ENCODE results near the gene PDS5B.

The PDS5B gene

DNA sequence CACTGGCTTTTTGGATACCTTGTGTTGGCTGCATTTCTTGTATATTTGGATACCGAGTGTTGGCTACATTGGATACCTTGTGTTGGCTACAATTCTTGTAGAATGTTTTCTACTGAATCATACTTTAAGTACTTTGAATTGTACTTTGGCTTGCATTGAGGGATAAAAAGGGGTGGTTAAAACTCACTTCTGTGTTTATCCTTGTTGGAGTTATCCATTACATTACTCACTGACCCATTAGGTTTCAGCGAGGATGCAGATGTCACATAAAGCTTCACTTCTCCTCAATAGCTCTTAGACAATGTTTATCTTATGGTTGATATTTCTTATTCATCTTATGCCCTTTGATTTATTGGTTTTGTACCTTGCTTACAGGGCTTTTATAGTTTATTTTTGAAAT, 43.1 kb downstream of the PDS5B start:
- Histone ChIP-seq H3K27me3 (no peaks in the 10 kb centered on the region), H3K27ac (no peak overlapping the region), H3K9me3 (no peaks in the 10 kb centered on the region), H3K4me3 (no peak overlapping the region), H3K4me1 (peaks cover 0 to 52% (median 24%) of the 10 kb centered on the region in 4 donors), H3K36me3 (no peaks in the 10 kb centered on the region)
- DNase-seq, result no peak
- TF ChIP-seq, protein P1, sequence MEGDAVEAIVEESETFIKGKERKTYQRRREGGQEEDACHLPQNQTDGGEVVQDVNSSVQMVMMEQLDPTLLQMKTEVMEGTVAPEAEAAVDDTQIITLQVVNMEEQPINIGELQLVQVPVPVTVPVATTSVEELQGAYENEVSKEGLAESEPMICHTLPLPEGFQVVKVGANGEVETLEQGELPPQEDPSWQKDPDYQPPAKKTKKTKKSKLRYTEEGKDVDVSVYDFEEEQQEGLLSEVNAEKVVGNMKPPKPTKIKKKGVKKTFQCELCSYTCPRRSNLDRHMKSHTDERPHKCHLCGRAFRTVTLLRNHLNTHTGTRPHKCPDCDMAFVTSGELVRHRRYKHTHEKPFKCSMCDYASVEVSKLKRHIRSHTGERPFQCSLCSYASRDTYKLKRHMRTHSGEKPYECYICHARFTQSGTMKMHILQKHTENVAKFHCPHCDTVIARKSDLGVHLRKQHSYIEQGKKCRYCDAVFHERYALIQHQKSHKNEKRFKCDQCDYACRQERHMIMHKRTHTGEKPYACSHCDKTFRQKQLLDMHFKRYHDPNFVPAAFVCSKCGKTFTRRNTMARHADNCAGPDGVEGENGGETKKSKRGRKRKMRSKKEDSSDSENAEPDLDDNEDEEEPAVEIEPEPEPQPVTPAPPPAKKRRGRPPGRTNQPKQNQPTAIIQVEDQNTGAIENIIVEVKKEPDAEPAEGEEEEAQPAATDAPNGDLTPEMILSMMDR (IDR thresholded peaks at IDR 0.05), result no peak
- intact Hi-C loops (cut with DNase I; ENCODE audit: low total_unique reads), result no loop called here

DNA sequence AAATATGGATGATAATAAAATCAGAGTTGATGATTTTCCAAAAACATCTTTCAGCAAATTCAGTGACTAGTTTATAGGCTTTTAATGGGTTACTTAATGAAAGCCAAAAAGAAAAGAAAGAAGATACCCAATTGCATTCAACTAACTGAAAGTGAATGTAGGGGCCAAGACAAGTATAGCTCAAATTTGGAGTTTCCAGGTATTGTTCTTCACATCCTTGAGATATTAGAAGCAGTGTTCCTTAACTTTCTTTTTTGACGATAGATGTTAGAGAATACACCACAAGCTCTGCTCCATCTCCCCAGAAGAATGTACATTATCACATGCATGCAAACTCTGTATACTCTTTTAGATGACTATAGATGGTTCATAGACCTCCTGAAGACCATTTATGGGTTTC, 43.6 kb downstream of the PDS5B start:
- DNase-seq, result no peak
- Histone ChIP-seq H3K27me3 (no peaks in the 10 kb centered on the region), H3K36me3 (no peaks in the 10 kb centered on the region), H3K9me3 (no peaks in the 10 kb centered on the region), H3K27ac (no peak overlapping the region), H3K4me3 (no peak overlapping the region), H3K4me1 (peaks cover 0 to 46% (median 19%) of the 10 kb centered on the region in 4 donors)
- intact Hi-C loops (cut with DNase I; ENCODE audit: low total_unique reads), result no loop called here
- TF ChIP-seq, protein P1 (IDR thresholded peaks at IDR 0.05), result no peak

DNA sequence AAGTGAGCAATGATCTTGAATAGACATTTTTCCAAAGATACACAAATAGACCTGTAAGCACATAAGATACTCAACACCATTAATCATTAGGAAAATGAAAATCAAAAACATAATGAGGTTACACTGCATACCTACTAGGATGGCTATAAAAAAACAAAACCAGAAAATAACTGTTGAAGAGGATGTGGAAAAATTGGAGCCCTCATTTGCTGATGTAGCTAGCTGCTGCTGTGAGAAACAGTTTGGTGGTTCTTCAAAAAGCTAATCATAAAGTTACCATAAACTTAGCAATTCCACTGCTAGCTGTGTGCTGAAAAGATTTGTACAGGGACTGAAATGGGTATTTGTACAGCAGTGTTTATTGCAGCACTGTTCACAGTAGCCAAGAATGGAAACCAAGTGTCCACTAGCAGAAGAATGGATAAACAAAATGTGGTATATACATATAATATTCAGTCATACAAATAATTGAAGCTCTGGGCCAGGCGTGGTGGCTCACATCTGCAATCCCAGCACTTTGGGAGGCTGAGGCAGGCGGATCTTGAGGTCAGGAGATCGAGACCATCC, 46.2 kb downstream of the PDS5B start:
- Histone ChIP-seq H3K4me3 (no peak overlapping the region), H3K9me3 (no peaks in the 10 kb centered on the region), H3K27me3 (no peaks in the 10 kb centered on the region), H3K4me1 (peaks cover 0 to 21% (median 8%) of the 10 kb centered on the region in 4 donors), H3K27ac (no peak overlapping the region), H3K36me3 (no peaks in the 10 kb centered on the region)
- TF ChIP-seq, protein P1 (IDR thresholded peaks at IDR 0.05), result no peak
- intact Hi-C loops (cut with DNase I; ENCODE audit: low total_unique reads), result no loop called here
- DNase-seq, result no peak

DNA sequence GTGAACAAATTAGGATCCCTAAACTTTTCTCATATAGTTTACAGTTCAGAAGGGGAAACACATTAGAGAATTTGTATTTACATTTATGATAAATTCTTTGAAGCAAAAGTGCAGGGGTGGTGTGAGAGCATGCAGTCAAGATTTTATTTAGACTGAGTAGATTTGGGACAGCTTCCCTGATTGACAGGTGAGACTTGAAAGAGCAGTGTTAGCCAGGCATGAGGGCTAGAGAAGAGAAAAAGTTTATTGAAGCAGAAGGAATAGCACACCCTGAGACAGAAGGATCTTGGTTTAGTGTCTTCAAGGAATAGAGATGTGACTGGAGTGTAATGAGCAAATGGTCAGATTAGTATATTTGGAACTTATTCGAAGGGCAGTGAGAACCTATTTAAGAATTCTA, 50.5 kb downstream of the PDS5B start:
- Histone ChIP-seq H3K27ac (no peak overlapping the region), H3K4me3 (no peak overlapping the region), H3K9me3 (no peaks in the 10 kb centered on the region), H3K4me1 (no peaks in the 10 kb centered on the region), H3K27me3 (no peaks in the 10 kb centered on the region), H3K36me3 (no peaks in the 10 kb centered on the region)
- TF ChIP-seq, protein P1 (IDR thresholded peaks at IDR 0.05), result no peak
- no peak for DNase-seq
- intact Hi-C loops (cut with DNase I; ENCODE audit: low total_unique reads), result loop anchor here (5.0 kb wide), 1 partner anchor 49 kb away; the partner anchor contains the start of gene PDS5B

DNA sequence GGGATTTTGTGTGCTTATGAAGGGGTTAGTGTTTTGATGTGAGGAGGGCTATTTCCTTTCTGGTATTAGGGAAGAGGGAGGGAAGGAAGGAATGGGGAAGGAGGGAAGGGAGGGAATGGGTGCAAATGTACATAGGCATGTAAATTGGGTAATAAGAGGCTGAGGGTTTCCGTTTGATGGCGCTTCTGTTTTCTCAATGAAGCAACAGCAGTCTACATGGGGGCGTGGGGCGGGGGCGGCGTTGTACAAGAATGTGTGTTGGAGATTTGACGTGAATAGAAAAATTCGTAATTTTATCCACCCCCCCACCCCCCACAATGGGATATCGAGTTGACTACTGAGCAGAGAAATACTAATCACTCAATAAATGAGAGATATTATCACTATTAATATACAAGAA, 52.5 kb downstream of the PDS5B start:
- no peak for DNase-seq
- intact Hi-C loops (cut with DNase I; ENCODE audit: low total_unique reads), result loop anchor here (5.0 kb wide), 1 partner anchor 51 kb away; the partner anchor contains the start of gene PDS5B
- H3K36me3 ChIP-seq, result no peaks in the 10 kb centered on the region
- TF ChIP-seq, protein P1 (IDR thresholded peaks at IDR 0.05), result no peak
- H3K4me3 ChIP-seq, result no peak overlapping the region
- no peak overlapping the region for H3K27ac ChIP-seq
- no peaks in the 10 kb centered on the region for H3K27me3 ChIP-seq
- no peaks in the 10 kb centered on the region for H3K9me3 ChIP-seq
- H3K4me1 ChIP-seq, result no peaks in the 10 kb centered on the region

Measured in tibial artery (tissue), 4 donors.